Keratinocyte (primary cell): ENCODE data around the gene BBX. TPM values are rescaled to one million over a fixed set of nuclear protein-coding genes. Genes with fewer than 3 reads are reported as not detected.

Experiments used
- DNase-seq: peaks from one replicate; pipeline ENCODE4 v3.0.0-alpha.2; 2011; ENCODE audit warnings: low read depth, missing footprints, low spot score
- FAIRE-seq: peaks from 2 replicates; lab custom pipeline; 2011; peaks lifted over from hg19 to GRCh38; lab: Jason Lieb, UNC
- H2AFZ ChIP-seq: 2 replicates; pipeline ENCODE4 v1.6.0; 2012; ENCODE audit warnings: low read length, control low read depth, inconsistent platforms; ENCODE audit not compliant: control insufficient read depth
- H3K27ac ChIP-seq: 2 replicates; pipeline ENCODE4 v1.5.1; 2011; ENCODE audit warnings: low read length; ENCODE audit not compliant: control insufficient read depth, insufficient read depth
- H3K27me3 ChIP-seq: 3 replicates; pipeline ENCODE4 v1.6.0; 2011; ENCODE audit warnings: low read length; ENCODE audit not compliant: control insufficient read depth, insufficient read depth; ENCODE audit errors: extremely low read depth
- H3K36me3 ChIP-seq, 2 experiments: 2 replicates in 1 of 2; 3 replicates in 1 of 2; pipeline ENCODE4 v1.5.1; 2011; ENCODE audit warnings: low read length in 2 of 2, mild to moderate bottlenecking in 1 of 2; ENCODE audit not compliant: control insufficient read depth in 2 of 2, insufficient read depth in 2 of 2; ENCODE audit errors: extremely low read depth in 1 of 2
- H3K4me1 ChIP-seq: 3 replicates; pipeline ENCODE4 v1.5.1; 2011; ENCODE audit warnings: low read length; ENCODE audit not compliant: control insufficient read depth, insufficient read depth; ENCODE audit errors: extremely low read depth
- H3K4me2 ChIP-seq: 3 replicates; pipeline ENCODE4 v1.6.0; 2011; ENCODE audit warnings: low read depth, low read length; ENCODE audit not compliant: control insufficient read depth, insufficient read depth; ENCODE audit errors: extremely low read depth
- H3K4me3 ChIP-seq, 3 experiments: fragments of 200-600 bp in 1 of 3; sonication (generic) in 1 of 3; 2 replicates in 2 of 3; 3 replicates in 1 of 3; pipeline ENCODE4 v1.5.1; 2011 to 2016; ENCODE audit warnings: low read length in 3 of 3, mild to moderate bottlenecking in 3 of 3, control low read depth in 2 of 3, inconsistent platforms in 1 of 3, low read depth in 1 of 3, mixed read lengths in 1 of 3, mixed run types in 1 of 3, moderate library complexity in 1 of 3; ENCODE audit not compliant: control insufficient read depth in 2 of 3, insufficient read depth in 2 of 3; ENCODE audit errors: extremely low read depth in 1 of 3
- H3K79me2 ChIP-seq: 2 replicates; pipeline ENCODE4 v1.6.0; 2012; ENCODE audit warnings: low read length; ENCODE audit not compliant: control insufficient read depth, insufficient read depth
- H3K9ac ChIP-seq: 3 replicates; pipeline ENCODE4 v1.6.0; 2011; ENCODE audit warnings: low read length; ENCODE audit not compliant: control insufficient read depth, insufficient read depth; ENCODE audit errors: extremely low read depth
- H3K9me1 ChIP-seq: 3 replicates; pipeline ENCODE4 v1.6.0; 2011; ENCODE audit warnings: low read length; ENCODE audit not compliant: control insufficient read depth, insufficient read depth; ENCODE audit errors: extremely low read depth
- H3K9me3 ChIP-seq: 2 replicates; pipeline ENCODE4 v1.5.1; 2012; ENCODE audit warnings: low read depth, low read length; ENCODE audit not compliant: control insufficient read depth
- H4K20me1 ChIP-seq: 3 replicates; pipeline ENCODE4 v1.6.0; 2011; ENCODE audit warnings: low read length; ENCODE audit not compliant: control insufficient read depth, insufficient read depth; ENCODE audit errors: extremely low read depth
- CTCF ChIP-seq, 3 experiments: IDR thresholded peaks in 1 of 3; conservative IDR thresholded peaks in 1 of 3; optimal IDR thresholded peaks in 1 of 3; 2 replicates in 2 of 3; 3 replicates in 1 of 3; pipeline versions ENCODE3 to v1.5.1; 2011; ENCODE audit warnings: low read length in 3 of 3, mild to moderate bottlenecking in 3 of 3, moderate library complexity in 2 of 3, control low read depth in 1 of 3, inconsistent platforms in 1 of 3; ENCODE audit not compliant: insufficient read depth in 2 of 3; ENCODE audit errors: extremely low read depth in 1 of 3
- EZH2 ChIP-seq: IDR thresholded peaks from one replicate; pipeline ENCODE4 v1.6.1; 2012; ENCODE audit warnings: inconsistent platforms, mild to moderate bottlenecking, low read length, moderate library complexity
- dilution Hi-C: fragments of 300-500 bp; cut with MboI; formaldehyde crosslinking; loops from one replicate; pipeline ENCODE4 v1.7.0; 2020; ENCODE audit warnings: low sequenced_read_pairs; ENCODE audit not compliant: extremely low pct_ligation_motif_present
- polyA plus RNA-seq, 5 experiments: library from polyadenylated mRNA; depleted of rRNA in 3 of 5; stranded (reverse) in 3 of 5; stranded (forward) in 1 of 5; unstranded in 1 of 5; fragments of >200 nt; gene quantifications; 1 replicate in 1 of 5; 2 replicates in 3 of 5; 3 replicates in 1 of 5; pipeline versions ENCODE4 v1.2.1 to v1.2.3, GENCODE V29; 2011 to 2012; ENCODE audit warnings: missing spikeins in 2 of 5, low read depth in 1 of 5, low replicate concordance in 1 of 5

The BBX gene
- polyA plus RNA-seq, 1 donor (not counting 4 experiments of a cell fraction or from before 2014, with no cell fraction given), result 43.4 TPM

GRCh38 chr3:107837895-107838612 lies 315.3 kb downstream of the BBX start:
- Histone ChIP-seq H3K9me3 (no peaks in the 10 kb centered on the region), H3K79me2 (no peaks in the 10 kb centered on the region)
- peak; percentile 34 for FAIRE-seq

DNA sequence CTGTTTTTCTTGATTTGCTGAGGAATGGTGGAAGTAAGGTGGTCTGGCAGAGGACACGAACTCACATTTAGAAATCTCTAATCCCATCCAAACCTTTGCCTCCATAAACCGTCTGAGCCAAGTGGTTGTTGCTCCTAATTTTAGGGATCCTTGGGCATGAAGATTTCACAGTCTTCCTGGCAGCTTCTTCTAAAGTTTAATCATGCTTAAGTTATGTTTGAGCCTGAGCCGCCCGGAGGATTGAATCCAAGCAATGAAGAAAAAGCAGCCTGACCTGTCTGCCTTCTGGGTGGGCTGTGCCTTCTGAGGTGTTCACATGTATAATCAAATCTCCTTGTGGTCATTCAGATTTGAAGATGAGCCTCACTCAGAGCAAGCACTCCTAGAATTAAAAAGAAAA lies 319.1 kb downstream of the BBX start:
- no peaks in the 10 kb centered on the region for H3K27me3 ChIP-seq

More at GRCh38 chr3:107837895-107838612, 315.3 kb downstream of the BBX start:
- dilution Hi-C loops, result no loop called here
- TF ChIP-seq EZH2, result no peak
- no peak for TF ChIP-seq CTCF (optimal IDR thresholded peaks at IDR 0.05 in 1 of 3, IDR thresholded peaks at IDR 0.05 in 1 of 3, conservative IDR thresholded peaks at IDR 0.05 in 1 of 3; ENCODE audit: extremely low read depth in 1 of 3, insufficient read depth in 2 of 3, low read length in 3 of 3)
- Histone ChIP-seq H3K27me3 (no peaks in the 10 kb centered on the region), H3K36me3 (no peaks in the 10 kb centered on the region), H3K4me3 (no peak overlapping the region), H3K27ac (no peak overlapping the region), H4K20me1 (no peaks in the 10 kb centered on the region), H3K4me2 (no peak overlapping the region), H3K9me1 (no peaks in the 10 kb centered on the region), H3K9ac (no peak overlapping the region), H3K4me1 (no peaks in the 10 kb centered on the region), H2AFZ (no peak overlapping the region)
- DNase-seq, result no peak

More for the DNA sequence above, 319.1 kb downstream of the BBX start:
- Histone ChIP-seq H3K9me3 (no peaks in the 10 kb centered on the region), H3K79me2 (no peaks in the 10 kb centered on the region), H3K36me3 (no peaks in the 10 kb centered on the region), H4K20me1 (no peaks in the 10 kb centered on the region), H3K9ac (no peak overlapping the region), H3K27ac (no peak overlapping the region), H3K4me2 (no peak overlapping the region), H3K4me1 (peaks cover 13% of the 10 kb centered on the region), H2AFZ (peak overlapping the region; percentile 49), H3K9me1 (no peaks in the 10 kb centered on the region), H3K4me3 (no peak overlapping the region)
- DNase-seq, result no peak
- peak; percentile 41 for FAIRE-seq
- dilution Hi-C loops, result no loop called here
- TF ChIP-seq EZH2 (no peak), CTCF (optimal IDR thresholded peaks at IDR 0.05 in 1 of 3, IDR thresholded peaks at IDR 0.05 in 1 of 3, conservative IDR thresholded peaks at IDR 0.05 in 1 of 3; ENCODE audit: extremely low read depth in 1 of 3, insufficient read depth in 2 of 3, low read length in 3 of 3) (no peak)
